K562 (cell line): ENCODE results near the gene RAB3GAP2. TPM values are rescaled to one million over a fixed set of nuclear protein-coding genes. Genes with fewer than 3 reads are reported as not detected.

Experiments
- BCL6 ChIP-seq: fragments of 250-450 bp; sonication (Bioruptor Pico); IDR thresholded peaks from 2 replicates; pipeline ENCODE4 v1.4.0; 2020
- CBX5 ChIP-seq: IDR thresholded peaks from 2 replicates; pipeline ENCODE4 v1.6.1; 2014; ENCODE audit warnings: low read depth, borderline replicate concordance
- MXI1 ChIP-seq: IDR thresholded peaks from 2 replicates; pipeline ENCODE4 v1.6.1; 2011; ENCODE audit warnings: low read depth, mild to moderate bottlenecking, improper control_type of control experiment, low read length
- NCOA6 ChIP-seq: fragments of 450-650 bp; IDR thresholded peaks from 2 replicates; pipeline ENCODE4 v1.6.1; 2017; ENCODE audit warnings: mild to moderate bottlenecking
- RBM14 ChIP-seq: fragments of 200-400 bp; formaldehyde crosslinking; IDR thresholded peaks from 2 replicates; pipeline ENCODE4 v1.6.1; 2018; ENCODE audit warnings: low read depth, mild to moderate bottlenecking, low read length, moderate library complexity, borderline replicate concordance; ENCODE audit not compliant: insufficient read depth
- SRSF7 ChIP-seq: fragments of 200-400 bp; formaldehyde crosslinking; optimal IDR thresholded peaks from 2 replicates; pipeline ENCODE3; 2017; ENCODE audit warnings: mild to moderate bottlenecking, low read depth, low read length
- TBP ChIP-seq: optimal IDR thresholded peaks from 2 replicates; pipeline ENCODE3; 2011; ENCODE audit warnings: low read depth, low read length, improper control_type of control experiment
- XRCC4 ChIP-seq: IDR thresholded peaks from one replicate; pipeline ENCODE4 v1.6.1; 2011; ENCODE audit not compliant: insufficient read depth, insufficient read length; ENCODE audit errors: extremely low read depth
- ZNF124 ChIP-seq: sonication (generic); formaldehyde crosslinking; IDR thresholded peaks from 2 replicates; pipeline ENCODE4 v1.8.1; 2022; ENCODE audit warnings: missing genetic modification reagents
- ZNF717 ChIP-seq: fragments of 250-450 bp; sonication (Bioruptor Pico); IDR thresholded peaks from 2 replicates; pipeline ENCODE4 v1.5.0; 2021
- ZNF785 ChIP-seq: fragments of 250-450 bp; sonication (Bioruptor Pico); IDR thresholded peaks from 2 replicates; pipeline ENCODE4 v1.4.0; 2020; ENCODE audit warnings: mild to moderate bottlenecking
- ZSCAN29 ChIP-seq: fragments of 450-650 bp; IDR thresholded peaks from 2 replicates; pipeline ENCODE4 v1.6.1; 2017
- polyA plus RNA-seq, 8 experiments: library from polyadenylated mRNA; depleted of rRNA in 4 of 8; stranded (reverse) in 5 of 8; unstranded in 3 of 8; fragments of >200 nt; fragmentation: Nextera tagmentation in 2 of 8; fragmentation: Illumina TruSeq in 1 of 8; extraction: Ambion mirVana in 2 of 8; extraction: Trizol in 1 of 8; gene quantifications; 2 replicates each; pipeline versions ENCODE4 v1.2.1 to v1.2.3, GENCODE V29; 2011 to 2014; ENCODE audit warnings: inconsistent platforms in 1 of 8, missing spikeins in 1 of 8
- total RNA-seq, 7 experiments: library from RNA; depleted of rRNA in 6 of 7; stranded (reverse); fragments of >200 nt in 6 of 7; fragmentation: Illumina TruSeq in 2 of 7; extraction: Trizol in 2 of 7; gene quantifications; 2 replicates each; pipeline versions ENCODE4 v1.2.1 to v1.2.3, GENCODE V29; 2011 to 2021; ENCODE audit warnings: low replicate concordance in 1 of 7
- TF ChIP-seq, protein P1 (sequence below): fragments of 250-450 bp; sonication (Bioruptor Pico); IDR thresholded peaks from 2 replicates; pipeline ENCODE4 v1.4.0; 2020; ENCODE audit warnings: mild to moderate bottlenecking, moderate library complexity
- TF ChIP-seq, protein P2 (sequence below): fragments of 450-650 bp; IDR thresholded peaks from 2 replicates; pipeline ENCODE4 v1.6.1; 2016; ENCODE audit warnings: borderline replicate concordance
- TF ChIP-seq, protein P3 (sequence below): sonication (generic); formaldehyde crosslinking; IDR thresholded peaks from 2 replicates; pipeline ENCODE4 v1.8.0; 2022; ENCODE audit warnings: missing genetic modification reagents, mild to moderate bottlenecking, borderline replicate concordance
- TF ChIP-seq, protein P4 (sequence below): sonication (generic); IDR thresholded peaks from 2 replicates; pipeline ENCODE4 v1.6.1; 2016
- TF ChIP-seq, protein P5 (sequence below): fragments of 450-650 bp; formaldehyde crosslinking; conservative IDR thresholded peaks from 2 replicates; pipeline ENCODE4 v1.4.0; 2022; ENCODE audit warnings: mild to moderate bottlenecking, missing genetic modification characterization

The RAB3GAP2 gene
- total and polyA plus RNA-seq, 9 of the 15 experiments (the other 6 are each of a cell fraction or from before 2014, with no cell fraction given), result 14.1 to 69.1 (median 32.2) TPM

DNA sequence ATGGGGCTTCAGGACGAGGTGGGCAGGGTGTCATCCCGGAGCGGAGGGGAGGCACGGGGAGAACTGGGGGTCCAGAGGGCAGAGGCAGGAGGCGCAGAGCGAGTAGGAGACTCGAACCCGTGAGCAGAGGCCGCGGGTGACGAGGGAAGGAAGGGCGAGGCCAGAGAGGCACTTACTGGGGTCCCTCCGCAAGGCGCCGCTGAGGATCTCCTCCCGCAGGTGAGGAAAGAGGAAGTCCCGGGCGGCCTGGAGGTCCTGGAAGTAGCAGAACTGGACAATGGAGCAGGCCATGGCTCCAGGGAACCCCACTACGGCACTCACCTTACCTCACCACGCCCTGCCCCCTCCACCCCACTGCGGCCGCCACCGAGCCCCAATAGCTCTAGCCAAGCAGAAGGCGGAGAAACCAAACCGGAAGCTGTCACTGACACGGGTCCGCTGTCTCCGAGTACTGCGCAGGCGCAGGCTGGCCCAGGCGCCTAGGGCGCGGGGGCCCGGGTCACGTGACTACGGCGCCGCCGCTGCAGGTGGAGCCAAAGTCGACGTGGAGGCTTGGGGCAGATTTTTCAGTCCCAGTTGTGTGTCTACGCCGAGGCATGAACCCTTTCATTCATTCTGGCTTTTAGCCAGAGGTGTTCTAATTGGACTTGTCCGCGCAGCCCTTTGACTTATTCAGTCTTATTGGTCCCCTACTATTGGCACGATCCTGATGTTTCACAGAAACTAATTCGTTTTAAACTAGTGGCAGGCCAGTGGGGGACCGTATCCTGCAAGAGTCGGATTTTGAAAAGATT lies at the start of gene RAB3GAP2 (continued):
- TF ChIP-seq, protein P1, sequence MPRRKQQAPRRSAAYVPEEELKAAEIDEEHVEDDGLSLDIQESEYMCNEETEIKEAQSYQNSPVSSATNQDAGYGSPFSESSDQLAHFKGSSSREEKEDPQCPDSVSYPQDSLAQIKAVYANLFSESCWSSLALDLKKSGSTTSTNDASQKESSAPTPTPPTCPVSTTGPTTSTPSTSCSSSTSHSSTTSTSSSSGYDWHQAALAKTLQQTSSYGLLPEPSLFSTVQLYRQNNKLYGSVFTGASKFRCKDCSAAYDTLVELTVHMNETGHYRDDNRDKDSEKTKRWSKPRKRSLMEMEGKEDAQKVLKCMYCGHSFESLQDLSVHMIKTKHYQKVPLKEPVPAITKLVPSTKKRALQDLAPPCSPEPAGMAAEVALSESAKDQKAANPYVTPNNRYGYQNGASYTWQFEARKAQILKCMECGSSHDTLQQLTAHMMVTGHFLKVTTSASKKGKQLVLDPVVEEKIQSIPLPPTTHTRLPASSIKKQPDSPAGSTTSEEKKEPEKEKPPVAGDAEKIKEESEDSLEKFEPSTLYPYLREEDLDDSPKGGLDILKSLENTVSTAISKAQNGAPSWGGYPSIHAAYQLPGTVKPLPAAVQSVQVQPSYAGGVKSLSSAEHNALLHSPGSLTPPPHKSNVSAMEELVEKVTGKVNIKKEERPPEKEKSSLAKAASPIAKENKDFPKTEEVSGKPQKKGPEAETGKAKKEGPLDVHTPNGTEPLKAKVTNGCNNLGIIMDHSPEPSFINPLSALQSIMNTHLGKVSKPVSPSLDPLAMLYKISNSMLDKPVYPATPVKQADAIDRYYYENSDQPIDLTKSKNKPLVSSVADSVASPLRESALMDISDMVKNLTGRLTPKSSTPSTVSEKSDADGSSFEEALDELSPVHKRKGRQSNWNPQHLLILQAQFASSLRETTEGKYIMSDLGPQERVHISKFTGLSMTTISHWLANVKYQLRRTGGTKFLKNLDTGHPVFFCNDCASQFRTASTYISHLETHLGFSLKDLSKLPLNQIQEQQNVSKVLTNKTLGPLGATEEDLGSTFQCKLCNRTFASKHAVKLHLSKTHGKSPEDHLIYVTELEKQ (CRISPR knock-in tag), result no peak
- TF ChIP-seq SRSF7 (no peak), ZNF717 (CRISPR knock-in tag) (0 out of 2 replicates have a peak, but pooled peaks have one; percentile 67), BCL6 (CRISPR knock-in tag) (no peak), CBX5 (no peak), RBM14 (no peak), ZSCAN29 (peak; percentile 71), XRCC4 (no peak), NCOA6 (no peak), TBP (peak; percentile 74), MXI1 (0 out of 2 replicates have a peak, but pooled peaks have one; percentile 17), ZNF785 (CRISPR knock-in tag) (no peak), ZNF124 (CRISPR knock-in tag) (no peak)
- TF ChIP-seq, protein P2, sequence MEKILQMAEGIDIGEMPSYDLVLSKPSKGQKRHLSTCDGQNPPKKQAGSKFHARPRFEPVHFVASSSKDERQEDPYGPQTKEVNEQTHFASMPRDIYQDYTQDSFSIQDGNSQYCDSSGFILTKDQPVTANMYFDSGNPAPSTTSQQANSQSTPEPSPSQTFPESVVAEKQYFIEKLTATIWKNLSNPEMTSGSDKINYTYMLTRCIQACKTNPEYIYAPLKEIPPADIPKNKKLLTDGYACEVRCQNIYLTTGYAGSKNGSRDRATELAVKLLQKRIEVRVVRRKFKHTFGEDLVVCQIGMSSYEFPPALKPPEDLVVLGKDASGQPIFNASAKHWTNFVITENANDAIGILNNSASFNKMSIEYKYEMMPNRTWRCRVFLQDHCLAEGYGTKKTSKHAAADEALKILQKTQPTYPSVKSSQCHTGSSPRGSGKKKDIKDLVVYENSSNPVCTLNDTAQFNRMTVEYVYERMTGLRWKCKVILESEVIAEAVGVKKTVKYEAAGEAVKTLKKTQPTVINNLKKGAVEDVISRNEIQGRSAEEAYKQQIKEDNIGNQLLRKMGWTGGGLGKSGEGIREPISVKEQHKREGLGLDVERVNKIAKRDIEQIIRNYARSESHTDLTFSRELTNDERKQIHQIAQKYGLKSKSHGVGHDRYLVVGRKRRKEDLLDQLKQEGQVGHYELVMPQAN, result peak; percentile 81
- TF ChIP-seq, protein P3, sequence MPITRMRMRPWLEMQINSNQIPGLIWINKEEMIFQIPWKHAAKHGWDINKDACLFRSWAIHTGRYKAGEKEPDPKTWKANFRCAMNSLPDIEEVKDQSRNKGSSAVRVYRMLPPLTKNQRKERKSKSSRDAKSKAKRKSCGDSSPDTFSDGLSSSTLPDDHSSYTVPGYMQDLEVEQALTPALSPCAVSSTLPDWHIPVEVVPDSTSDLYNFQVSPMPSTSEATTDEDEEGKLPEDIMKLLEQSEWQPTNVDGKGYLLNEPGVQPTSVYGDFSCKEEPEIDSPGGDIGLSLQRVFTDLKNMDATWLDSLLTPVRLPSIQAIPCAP (CRISPR knock-in tag), result no peak
- TF ChIP-seq, protein P4, sequence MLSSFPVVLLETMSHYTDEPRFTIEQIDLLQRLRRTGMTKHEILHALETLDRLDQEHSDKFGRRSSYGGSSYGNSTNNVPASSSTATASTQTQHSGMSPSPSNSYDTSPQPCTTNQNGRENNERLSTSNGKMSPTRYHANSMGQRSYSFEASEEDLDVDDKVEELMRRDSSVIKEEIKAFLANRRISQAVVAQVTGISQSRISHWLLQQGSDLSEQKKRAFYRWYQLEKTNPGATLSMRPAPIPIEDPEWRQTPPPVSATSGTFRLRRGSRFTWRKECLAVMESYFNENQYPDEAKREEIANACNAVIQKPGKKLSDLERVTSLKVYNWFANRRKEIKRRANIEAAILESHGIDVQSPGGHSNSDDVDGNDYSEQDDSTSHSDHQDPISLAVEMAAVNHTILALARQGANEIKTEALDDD, result no peak
- TF ChIP-seq, protein P5, sequence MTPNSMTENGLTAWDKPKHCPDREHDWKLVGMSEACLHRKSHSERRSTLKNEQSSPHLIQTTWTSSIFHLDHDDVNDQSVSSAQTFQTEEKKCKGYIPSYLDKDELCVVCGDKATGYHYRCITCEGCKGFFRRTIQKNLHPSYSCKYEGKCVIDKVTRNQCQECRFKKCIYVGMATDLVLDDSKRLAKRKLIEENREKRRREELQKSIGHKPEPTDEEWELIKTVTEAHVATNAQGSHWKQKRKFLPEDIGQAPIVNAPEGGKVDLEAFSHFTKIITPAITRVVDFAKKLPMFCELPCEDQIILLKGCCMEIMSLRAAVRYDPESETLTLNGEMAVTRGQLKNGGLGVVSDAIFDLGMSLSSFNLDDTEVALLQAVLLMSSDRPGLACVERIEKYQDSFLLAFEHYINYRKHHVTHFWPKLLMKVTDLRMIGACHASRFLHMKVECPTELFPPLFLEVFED, result peak; percentile 13; the same call in 1 of the 2 replicates
